K562 (cell line): Measurements from ENCODE around the gene NDFIP1. TPM values are rescaled to one million over a fixed set of nuclear protein-coding genes. Genes with fewer than 3 reads are reported as not detected.

Source experiments
- CEBPG ChIP-seq, 3 experiments: fragments of 200-800 bp in 1 of 3; sonication (Bioruptor generic) in 1 of 3; sonication (generic) in 1 of 3; formaldehyde crosslinking in 1 of 3; IDR thresholded peaks in 2 of 3; conservative IDR thresholded peaks in 1 of 3; 2 replicates each; pipeline versions ENCODE4 v1.6.1 to v1.8.0; 2016 to 2022; ENCODE audit warnings: missing compliant biosample characterization in 2 of 3, missing genetic modification characterization in 2 of 3, mild to moderate bottlenecking in 1 of 3, missing genetic modification reagents in 1 of 3
- FOXJ2 ChIP-seq: fragments of 200-800 bp; sonication (Bioruptor generic); IDR thresholded peaks from 2 replicates; pipeline ENCODE4 v1.6.1; 2016; ENCODE audit warnings: missing genetic modification characterization, missing compliant biosample characterization
- GTF2B ChIP-seq: IDR thresholded peaks from 2 replicates; pipeline ENCODE4 v1.6.1; 2011; ENCODE audit not compliant: insufficient read length; ENCODE audit errors: extremely low read depth
- POLR3A ChIP-seq: IDR thresholded peaks from 2 replicates; pipeline ENCODE4 v1.6.1; 2011; ENCODE audit warnings: borderline replicate concordance, mild to moderate bottlenecking, moderate library complexity; ENCODE audit not compliant: insufficient read length, insufficient read depth; ENCODE audit errors: extremely low read depth
- RNF219 ChIP-seq: fragments of 250-450 bp; sonication (Bioruptor Pico); IDR thresholded peaks from 2 replicates; pipeline ENCODE4 v1.5.0; 2022; ENCODE audit warnings: mild to moderate bottlenecking
- SETDB1 ChIP-seq: IDR thresholded peaks from one replicate; pipeline ENCODE4 v1.6.1; 2012; ENCODE audit warnings: low read length, control low read depth, inconsistent platforms
- TRIM24 ChIP-seq, 2 experiments: fragments of 450-650 bp; IDR thresholded peaks; 2 replicates each; pipeline ENCODE4 v1.6.1; 2016
- TSC22D4 ChIP-seq: fragments of 450-650 bp; IDR thresholded peaks from 2 replicates; pipeline ENCODE4 v1.6.1; 2016; ENCODE audit warnings: missing genetic modification characterization, missing biosample characterization, control low read depth
- XRCC3 ChIP-seq: fragments of 450-650 bp; IDR thresholded peaks from 2 replicates; pipeline ENCODE4 v1.6.1; 2017; ENCODE audit warnings: mild to moderate bottlenecking, moderate library complexity
- polyA plus RNA-seq, 8 experiments: library from polyadenylated mRNA; depleted of rRNA in 4 of 8; stranded (reverse) in 5 of 8; unstranded in 3 of 8; fragments of >200 nt; fragmentation: Nextera tagmentation in 2 of 8; fragmentation: Illumina TruSeq in 1 of 8; extraction: Ambion mirVana in 2 of 8; extraction: Trizol in 1 of 8; gene quantifications; 2 replicates each; pipeline versions ENCODE4 v1.2.1 to v1.2.3, GENCODE V29; 2011 to 2014; ENCODE audit warnings: inconsistent platforms in 1 of 8, missing spikeins in 1 of 8
- total RNA-seq, 7 experiments: library from RNA; depleted of rRNA in 6 of 7; stranded (reverse); fragments of >200 nt in 6 of 7; fragmentation: Illumina TruSeq in 2 of 7; extraction: Trizol in 2 of 7; gene quantifications; 2 replicates each; pipeline versions ENCODE4 v1.2.1 to v1.2.3, GENCODE V29; 2011 to 2021; ENCODE audit warnings: low replicate concordance in 1 of 7

NDFIP1 gene
- total and polyA plus RNA-seq, 9 of the 15 experiments (the other 6 are each of a cell fraction or from before 2014, with no cell fraction given) = 5.3 to 37.5 (median 31.9) TPM

- no peak for TF ChIP-seq RNF219 (CRISPR knock-in tag)
- no peak for TF ChIP-seq XRCC3
- no peak for TF ChIP-seq SETDB1
- no peak for TF ChIP-seq TSC22D4 (tag)
- no peak for TF ChIP-seq POLR3A
- no peak for TF ChIP-seq GTF2B
- no peak for TF ChIP-seq TRIM24 (IDR thresholded peaks at IDR 0.05)
- TF ChIP-seq FOXJ2 (tag) = no peak
- no peak for TF ChIP-seq CEBPG (CRISPR knock-in tag; IDR thresholded peaks at IDR 0.05)
- TF ChIP-seq CEBPG (tag; conservative IDR thresholded peaks at IDR 0.05 in 1 of 2, IDR thresholded peaks at IDR 0.05 in 1 of 2) = no peak
Observed at GRCh38 chr5:142143878-142144277, 35.3 kb downstream of the NDFIP1 start (continued).
